Brain pericyte (primary cell): ENCODE measurements around the gene TNFRSF19.
"Not testable (repeated sequence)": the region's sequence is repeated elsewhere in the genome, so short reads cannot be mapped to it uniquely, and the experiment has no call there.

Experiments
- DNase-seq: peaks from one replicate; pipeline ENCODE4 v3.0.0-alpha.2; 2012; ENCODE audit warnings: low read depth, low spot score

Gene TNFRSF19

GRCh38 chr13:23570099-23570920, at the start of gene TNFRSF19:
Gene TNFRSF19, plus strand, starts transcription at chr13:23570412. Its CDS starts 19,772 bp downstream, at chr13:23590184.
- DNase-seq = no peak

DNA sequence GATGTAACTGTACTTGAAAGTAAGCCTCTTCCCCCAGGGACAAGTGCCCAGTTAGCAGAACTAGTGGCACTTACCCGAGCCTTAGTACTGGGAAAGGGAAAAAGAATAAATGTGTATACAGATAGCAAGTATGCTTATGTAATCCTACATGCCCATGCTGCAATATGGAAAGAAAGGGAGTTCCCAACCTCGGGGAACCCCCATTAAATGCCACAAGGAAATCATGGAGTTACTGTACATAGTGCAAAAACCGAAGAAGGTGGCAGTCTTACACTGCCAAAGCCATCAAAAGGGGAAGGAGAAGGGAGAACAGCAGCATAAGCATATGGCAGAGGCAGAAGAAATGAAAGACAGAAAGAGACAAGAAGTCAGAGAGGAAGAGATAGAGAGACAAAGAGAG, 40.3 kb upstream of the TNFRSF19 start:
- not testable (repeated sequence) for DNase-seq

DNA sequence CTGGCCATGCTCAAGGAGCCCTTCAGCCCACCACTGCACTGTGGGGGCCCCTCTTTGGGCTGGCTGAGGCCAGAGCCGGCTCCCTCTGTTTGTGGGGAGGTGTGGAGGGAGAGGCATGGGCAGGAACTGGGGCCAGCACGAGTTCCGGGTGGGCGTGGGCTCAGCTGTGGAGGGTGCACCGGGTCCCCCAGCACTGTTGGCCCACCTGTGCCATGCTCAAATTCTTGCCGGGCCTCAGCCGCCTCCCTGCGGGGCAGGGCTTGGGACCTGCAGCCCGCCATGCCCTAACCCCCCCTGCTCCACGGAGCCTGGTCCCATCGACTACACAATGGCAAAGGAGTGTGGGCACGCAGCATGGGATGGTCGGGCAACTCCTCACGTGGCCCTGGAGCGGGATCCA, 38.8 kb upstream of the TNFRSF19 start:
- no peak for DNase-seq

GRCh38 chr13:23534090-23534489, 36.1 kb upstream of the TNFRSF19 start:
- DNase-seq = no peak

- DNase-seq = no peak
Measured at GRCh38 chr13:23541221-23541824, 28.9 kb upstream of the TNFRSF19 start.

DNA sequence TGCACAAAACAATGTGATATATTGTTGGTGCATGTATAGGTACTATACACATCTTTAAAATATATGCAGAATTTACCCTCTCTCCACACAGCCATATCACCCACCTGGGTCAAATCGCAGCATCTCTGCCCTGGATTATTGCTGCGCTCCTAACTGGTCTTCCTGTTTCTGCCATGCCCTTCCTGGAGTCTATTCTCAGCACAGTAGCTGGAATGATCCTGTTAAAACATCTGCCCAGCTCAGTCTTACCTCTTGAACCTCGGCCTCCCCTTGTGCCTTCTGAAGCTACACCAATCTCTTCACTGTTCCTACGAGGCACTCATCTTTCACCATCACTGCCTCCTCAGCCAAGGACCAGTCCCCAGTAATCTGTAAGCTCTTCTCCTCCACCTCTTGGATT, 25.5 kb upstream of the TNFRSF19 start:
- DNase-seq = no peak

GRCh38 chr13:23547000-23547590, 23.1 kb upstream of the TNFRSF19 start:
- DNase-seq = no peak

DNA sequence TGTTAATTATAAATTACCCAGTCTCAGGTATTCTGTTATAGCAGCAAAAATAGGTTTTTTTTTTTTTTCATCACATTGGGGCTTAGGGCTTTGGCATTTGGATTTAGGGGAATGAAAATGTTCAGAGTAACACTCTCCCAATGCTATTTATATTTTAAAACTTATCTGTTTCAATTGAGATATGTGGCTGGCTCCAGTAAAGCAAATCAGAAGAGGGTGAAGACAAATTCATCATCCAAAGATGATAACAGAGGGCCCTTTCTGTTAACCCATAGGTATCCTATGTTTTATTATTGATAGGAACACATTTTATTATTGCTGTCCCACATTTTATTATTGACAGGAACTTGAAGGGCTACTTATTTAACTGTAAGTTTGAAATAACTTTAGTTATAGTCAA, 20.5 kb upstream of the TNFRSF19 start:
- no peak for DNase-seq

DNA sequence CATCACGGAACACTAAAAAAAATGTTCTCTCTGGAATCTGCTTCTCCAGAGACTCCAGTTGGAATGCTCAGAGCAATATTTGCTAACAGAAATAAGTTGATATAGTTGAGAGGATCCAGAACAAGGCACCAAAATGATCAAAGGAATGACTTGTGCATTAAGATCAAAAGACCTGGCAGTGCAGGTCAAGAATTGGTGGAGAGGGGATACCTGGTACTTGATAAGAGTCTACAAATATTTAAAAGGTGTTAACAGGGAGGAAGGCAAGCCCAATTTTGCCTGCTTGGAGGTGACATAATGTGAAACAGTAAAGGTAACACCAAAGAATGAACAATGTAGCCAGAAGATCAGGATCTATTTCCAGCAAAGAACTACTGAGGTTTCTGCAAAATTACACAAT, 20.0 kb upstream of the TNFRSF19 start:
- DNase-seq = no peak

GRCh38 chr13:23551213-23552008, 18.8 kb upstream of the TNFRSF19 start:
- no peak for DNase-seq

DNA sequence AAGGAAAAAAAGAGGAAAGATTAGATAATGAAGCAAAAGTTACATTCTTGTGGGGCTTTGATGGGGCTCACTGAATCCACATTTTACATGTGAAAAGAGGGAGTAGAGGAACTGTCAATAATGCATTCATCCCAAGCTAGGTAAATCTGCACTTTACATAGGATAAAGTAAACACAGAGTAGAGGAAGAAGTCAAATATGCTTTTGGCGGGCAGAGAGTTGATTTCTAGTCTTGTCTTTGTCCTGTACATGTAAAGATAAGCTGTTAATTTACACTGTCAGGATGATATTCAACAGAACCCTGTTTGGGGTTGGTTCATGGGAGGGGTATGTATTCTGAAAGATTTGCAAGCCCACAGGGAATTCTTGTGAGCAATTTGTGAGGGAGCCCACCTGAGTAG, 18.0 kb upstream of the TNFRSF19 start:
- no peak for DNase-seq

- DNase-seq = no peak
Measured at GRCh38 chr13:23552661-23553060, 17.6 kb upstream of the TNFRSF19 start.

GRCh38 chr13:23554000-23554399, 16.2 kb upstream of the TNFRSF19 start:
- DNase-seq = no peak

DNA sequence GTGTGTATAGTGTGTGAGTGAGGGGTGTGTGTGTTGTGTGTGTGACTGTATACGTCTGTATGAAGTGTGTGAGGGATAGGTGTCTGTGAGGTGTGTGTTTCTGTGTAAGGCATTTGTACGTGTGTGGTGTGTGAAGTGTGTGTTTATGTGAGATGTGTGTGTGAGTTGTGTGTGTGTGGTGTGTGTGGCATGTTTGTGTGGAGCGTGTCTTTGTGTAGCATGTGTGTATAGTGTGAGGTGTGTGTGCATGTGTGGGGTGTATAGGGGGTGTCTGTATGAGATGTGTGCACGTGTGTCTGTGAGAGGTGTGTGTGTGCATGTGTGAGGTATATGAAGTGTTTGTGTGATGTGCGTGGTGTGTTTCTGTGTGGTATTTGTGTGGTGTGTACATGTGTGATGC, 13.2 kb upstream of the TNFRSF19 start:
- no peak for DNase-seq

DNA sequence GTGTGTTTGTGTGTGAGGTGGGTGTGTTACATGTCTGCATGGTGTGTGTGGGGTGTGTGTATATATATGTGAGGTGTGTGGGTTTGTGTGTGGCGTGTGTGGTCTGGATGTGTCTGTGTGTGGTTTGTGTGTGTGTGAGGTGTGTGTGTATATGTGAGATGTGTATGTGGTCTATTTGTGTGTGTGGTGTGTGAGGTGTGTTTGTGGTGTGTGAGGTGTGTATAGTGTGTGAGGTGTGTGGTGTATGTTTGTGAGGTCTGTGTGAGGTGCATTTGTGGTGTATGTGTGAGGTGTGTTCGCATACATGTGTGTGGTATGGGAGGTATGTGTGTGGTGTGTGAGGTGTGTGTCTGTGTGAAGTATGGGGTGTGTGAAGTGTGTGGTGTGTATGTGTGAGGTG, 12.5 kb upstream of the TNFRSF19 start:
- DNase-seq = no peak

DNA sequence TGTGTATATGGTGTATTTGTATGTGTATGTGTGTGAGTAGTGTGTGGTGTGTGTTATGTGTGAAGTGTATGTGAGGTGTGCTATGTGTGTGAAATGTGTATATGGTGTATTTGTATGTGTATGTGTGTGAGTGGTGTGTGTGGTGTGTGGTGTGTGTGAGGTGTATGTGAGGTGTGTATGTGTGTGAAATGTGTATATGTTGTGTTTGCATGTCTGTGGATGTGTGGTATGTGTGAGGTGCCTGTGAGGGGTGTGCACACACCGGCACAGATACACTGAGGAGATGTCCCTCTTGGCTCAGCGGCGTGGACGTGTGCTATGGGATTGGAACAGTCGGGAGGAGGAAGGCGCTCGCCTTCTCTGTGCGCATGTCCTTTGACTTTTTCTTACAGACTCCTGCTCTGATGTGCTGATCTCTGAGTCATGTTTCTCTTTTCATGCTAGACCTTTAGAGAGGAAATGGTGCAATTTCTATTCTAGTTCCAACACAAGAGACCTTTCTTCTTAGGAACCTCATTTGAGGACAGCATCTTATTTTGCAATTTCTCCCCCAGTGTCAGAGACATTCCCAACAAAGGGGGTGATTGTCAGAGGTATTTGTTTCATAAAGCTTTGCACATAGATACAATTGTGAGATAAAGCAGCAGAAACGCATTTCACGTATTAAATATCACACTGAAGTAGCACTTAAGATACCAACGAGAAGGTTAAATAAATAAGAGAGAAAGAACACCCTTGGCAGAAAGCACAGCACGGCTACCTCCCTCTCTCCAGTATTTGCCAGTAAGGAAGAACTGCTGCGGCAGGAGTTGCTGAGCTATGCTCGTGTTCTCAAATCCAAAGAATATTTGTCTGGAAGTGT, 11.3 kb upstream of the TNFRSF19 start:
- DNase-seq = peak; percentile 56

DNA sequence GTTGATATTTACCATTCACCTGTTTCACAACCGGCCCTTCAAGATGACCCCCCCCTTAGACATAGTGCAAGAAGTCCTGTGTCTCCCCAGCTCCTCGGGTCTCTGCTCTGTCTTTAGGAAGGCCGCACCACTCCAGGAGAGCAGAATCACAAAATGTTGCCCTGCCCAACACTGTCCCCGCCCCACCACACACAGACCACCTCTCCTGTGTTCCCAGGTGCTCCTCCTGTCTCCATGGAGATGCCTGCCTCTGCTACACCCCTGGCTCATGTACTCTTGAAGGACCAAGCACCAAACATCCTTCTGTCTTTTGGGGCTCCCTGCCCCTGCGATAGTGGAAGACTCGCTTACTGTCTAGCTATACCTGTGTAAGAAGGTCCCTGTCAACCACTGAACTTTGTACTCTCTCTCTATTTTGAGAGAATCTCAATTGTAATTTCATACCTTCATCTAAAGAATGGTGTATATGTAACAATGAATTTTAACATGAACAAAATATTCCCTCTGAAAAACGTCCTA, 9.6 kb upstream of the TNFRSF19 start:
- no peak for DNase-seq

DNA sequence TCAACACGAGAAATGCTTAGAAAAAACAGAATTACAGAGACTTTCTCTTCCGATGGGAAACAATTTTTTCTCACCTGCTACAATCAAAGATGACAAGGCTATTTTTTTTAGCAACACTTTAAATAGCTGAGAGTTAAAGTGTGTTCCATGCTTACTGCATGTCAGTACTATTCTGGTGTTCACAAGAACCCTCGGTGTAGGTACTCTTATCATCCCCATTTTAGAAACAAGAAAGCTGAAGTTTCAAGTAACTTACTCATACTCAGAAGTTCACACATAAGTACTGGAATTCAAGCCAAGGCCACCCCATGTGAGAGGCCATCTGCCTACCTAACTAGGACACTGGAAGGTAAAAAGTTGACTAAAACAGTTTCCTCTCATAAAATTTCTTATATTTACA, 9.0 kb upstream of the TNFRSF19 start:
- no peak for DNase-seq

DNA sequence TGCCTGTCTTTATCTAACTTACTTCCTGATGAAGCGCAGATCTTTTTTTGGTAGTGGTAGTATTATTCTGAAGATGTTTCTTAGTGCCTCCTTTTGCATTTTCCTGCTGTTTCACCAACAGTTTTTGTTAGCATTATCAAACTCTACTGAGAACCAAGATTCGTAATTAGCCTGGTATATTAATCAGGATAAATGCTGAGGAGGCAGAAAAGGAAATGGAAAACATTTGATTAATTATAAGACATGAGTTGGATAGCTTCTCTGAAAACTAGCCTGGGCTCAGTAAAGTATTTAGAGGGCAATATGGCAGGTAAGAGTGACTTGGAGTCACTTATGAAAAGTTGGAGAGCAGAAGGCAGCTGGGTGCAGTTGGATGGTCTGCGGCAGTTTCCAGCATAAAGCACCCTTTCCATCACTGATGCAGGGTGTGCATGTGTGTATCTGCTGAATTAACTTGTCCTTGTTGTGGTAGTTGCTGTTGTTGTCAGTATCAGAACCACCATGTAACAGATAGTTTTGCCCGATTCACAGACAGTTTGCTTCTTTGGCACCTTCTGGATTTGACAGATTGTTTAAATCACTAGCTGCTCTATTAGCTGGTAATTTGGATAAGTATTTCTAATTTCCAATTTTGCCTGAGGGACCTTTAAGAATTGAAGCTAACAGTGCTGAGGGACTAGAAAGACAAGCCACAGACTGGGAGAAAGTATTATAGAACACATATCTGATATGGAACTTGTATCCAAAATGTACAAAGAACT, 6.9 kb upstream of the TNFRSF19 start:
- DNase-seq = no peak

DNA sequence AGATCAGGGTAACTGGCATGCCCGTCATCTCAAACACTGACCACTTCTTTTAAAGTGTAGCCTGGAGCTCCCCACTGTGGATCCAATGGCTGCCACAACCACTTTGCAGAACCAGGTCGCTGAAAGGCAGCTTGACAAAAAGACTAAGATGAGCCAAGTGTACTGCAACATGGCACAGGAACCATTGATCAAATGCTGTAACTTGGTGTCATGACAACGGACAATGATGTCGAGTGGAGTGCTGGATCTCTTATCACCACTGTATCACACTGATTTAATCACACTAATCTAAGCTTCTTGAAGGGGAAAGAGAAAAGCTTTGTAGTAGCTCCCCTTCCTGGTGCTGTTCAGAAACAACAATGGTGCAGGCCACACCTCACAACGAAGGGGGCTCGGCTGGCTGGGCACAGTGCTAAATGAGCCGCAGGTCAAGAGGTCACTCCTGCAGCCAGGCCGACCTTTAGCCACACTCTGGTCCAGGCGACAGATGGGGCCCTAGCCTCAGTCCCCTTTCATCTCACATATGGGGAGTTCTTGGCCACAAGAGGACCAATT, 2.2 kb upstream of the TNFRSF19 start:
- DNase-seq = no peak
